ENCODE measurements around the gene PSEN2. TPM values are rescaled to one million over a fixed set of nuclear protein-coding genes. Genes with fewer than 3 reads are reported as not detected.

PSEN2 gene
- total RNA-seq, 1 experiment from 2014 or later = 37.5 TPM

- Histone ChIP-seq H3K4me3 (ENCODE audit: low read depth, low read length) (no peak overlapping the region), H3K9me3 (no peaks in the 10 kb centered on the region), H3K27me3 (replicated peaks; ENCODE audit: control insufficient read depth, insufficient read depth, low read length) (no peaks in the 10 kb centered on the region), H3K4me1 (peaks cover 38% of the 10 kb centered on the region), H3K36me3 (ENCODE audit: control insufficient read depth, insufficient read depth, low read length) (no peaks in the 10 kb centered on the region)
- ChIA-PET CTCF (no interaction called here), POLR2A (no interaction called here)
- peaks cover 44% of the 10 kb centered on the region for H3K36me3 Mint-ChIP-seq (ENCODE audit: insufficient read depth, unreplicated experiment)
- no peaks in the 10 kb centered on the region for H3K27me3 Mint-ChIP-seq (ENCODE audit: insufficient read depth, unreplicated experiment)
- peaks cover 48% of the 10 kb centered on the region for H3K4me1 Mint-ChIP-seq (ENCODE audit: low read depth, unreplicated experiment)
- no TSS peak for BruUV-seq (replicated peaks)
- peak overlapping the region; percentile 94 for H3K27ac Mint-ChIP-seq (ENCODE audit: unreplicated experiment)
- H3K4me3 Mint-ChIP-seq (ENCODE audit: unreplicated experiment) = peak overlapping the region; percentile 77
- H3K9me3 Mint-ChIP-seq (ENCODE audit: unreplicated experiment) = no peaks in the 10 kb centered on the region
- TF ChIP-seq CTCF (IDR thresholded peaks at IDR 0.05; ENCODE audit: insufficient read depth in 1 of 2, low read depth in 1 of 2, low read length in 1 of 2, severe bottlenecking in 1 of 2, unreplicated experiment in 1 of 2) = no peak
- intact Hi-C loops (cut with micrococcal nuclease; ENCODE audit: unreplicated experiment) = loop anchor here (5.0 kb wide), 1 partner anchor 71 kb away; the partner anchor contains the start of gene PSEN2
- no peak for DNase-seq
Observed at GRCh38 chr1:226943156-226943555, 72.7 kb downstream of the PSEN2 start.

- Histone ChIP-seq H3K4me3 (ENCODE audit: low read depth, low read length) (no peak overlapping the region), H3K4me1 (peaks cover 32% of the 10 kb centered on the region), H3K36me3 (ENCODE audit: control insufficient read depth, insufficient read depth, low read length) (no peaks in the 10 kb centered on the region), H3K9me3 (no peaks in the 10 kb centered on the region), H3K27me3 (replicated peaks; ENCODE audit: control insufficient read depth, insufficient read depth, low read length) (no peaks in the 10 kb centered on the region)
- H3K4me3 Mint-ChIP-seq (ENCODE audit: unreplicated experiment) = peak overlapping the region; percentile 77
- DNase-seq = no peak
- H3K4me1 Mint-ChIP-seq (ENCODE audit: low read depth, unreplicated experiment) = peaks cover 47% of the 10 kb centered on the region
- H3K36me3 Mint-ChIP-seq (ENCODE audit: insufficient read depth, unreplicated experiment) = peaks cover 38% of the 10 kb centered on the region
- no peaks in the 10 kb centered on the region for H3K9me3 Mint-ChIP-seq (ENCODE audit: unreplicated experiment)
- intact Hi-C loops (cut with micrococcal nuclease; ENCODE audit: unreplicated experiment) = loop anchor here (1.0 to 5.0 kb wide), 2 partner anchors 32 to 72 kb away; partner anchors contain the start of gene PSEN2
- H3K27me3 Mint-ChIP-seq (ENCODE audit: insufficient read depth, unreplicated experiment) = no peaks in the 10 kb centered on the region
- no TSS peak for BruUV-seq (replicated peaks)
- CTCF ChIA-PET = no interaction called here
- POLR2A ChIA-PET = no interaction called here
- peak overlapping the region; percentile 94 for H3K27ac Mint-ChIP-seq (ENCODE audit: unreplicated experiment)
- no peak for TF ChIP-seq CTCF (IDR thresholded peaks at IDR 0.05; ENCODE audit: insufficient read depth in 1 of 2, low read depth in 1 of 2, low read length in 1 of 2, severe bottlenecking in 1 of 2, unreplicated experiment in 1 of 2)
Observed at GRCh38 chr1:226943927-226944326, 73.5 kb downstream of the PSEN2 start.

- Mint-ChIP-seq H3K36me3 (ENCODE audit: insufficient read depth, unreplicated experiment) (peaks cover 25% of the 10 kb centered on the region), H3K4me3 (ENCODE audit: unreplicated experiment) (peak overlapping the region; percentile 77), H3K9me3 (ENCODE audit: unreplicated experiment) (no peaks in the 10 kb centered on the region), H3K27me3 (ENCODE audit: insufficient read depth, unreplicated experiment) (no peaks in the 10 kb centered on the region), H3K4me1 (ENCODE audit: low read depth, unreplicated experiment) (peaks cover 47% of the 10 kb centered on the region), H3K27ac (ENCODE audit: unreplicated experiment) (peak overlapping the region; percentile 94)
- no peaks in the 10 kb centered on the region for H3K27me3 ChIP-seq (replicated peaks; ENCODE audit: control insufficient read depth, insufficient read depth, low read length)
- H3K9me3 ChIP-seq = no peaks in the 10 kb centered on the region
- peak; percentile 79 to 90 for DNase-seq
- H3K36me3 ChIP-seq (ENCODE audit: control insufficient read depth, insufficient read depth, low read length) = no peaks in the 10 kb centered on the region
- peaks cover 32% of the 10 kb centered on the region for H3K4me1 ChIP-seq
- CTCF ChIA-PET = interaction anchor here (0.8 kb wide), 1 partner anchor 169 kb away, joined by 4 read pairs; no protein-coding TSS in a partner anchor
- intact Hi-C loops (cut with micrococcal nuclease; ENCODE audit: unreplicated experiment) = loop anchor here (5.0 kb wide), 1 partner anchor 42 kb away; no protein-coding TSS in a partner anchor
- POLR2A ChIA-PET = interaction anchor here (0.5 to 1.1 kb wide), 2 partner anchors 292 to 579 kb away, joined by 3 read pairs; no protein-coding TSS in a partner anchor
- no peak for TF ChIP-seq CTCF (IDR thresholded peaks at IDR 0.05; ENCODE audit: insufficient read depth in 1 of 2, low read depth in 1 of 2, low read length in 1 of 2, severe bottlenecking in 1 of 2, unreplicated experiment in 1 of 2)
- H3K4me3 ChIP-seq (ENCODE audit: low read depth, low read length) = peak overlapping the region; percentile 16
- no TSS peak for BruUV-seq (replicated peaks)
Observed at GRCh38 chr1:226945106-226945857, 74.9 kb downstream of the PSEN2 start.

Other genes starting within 250 kb of the PSEN2 start
- gene ITPKB, start 131.3 kb upstream of the PSEN2 start, total RNA-seq (2022) = 4.4 and 5.2 TPM in 2 replicates
- gene COQ8A, start 69.7 kb downstream of the PSEN2 start, total RNA-seq (2022) = 50.0 and 57.2 TPM in 2 replicates

All from Caco-2 (cell line).